GM12878 (cell line): ENCODE data around the gene SDCCAG8. TPM values are rescaled to one million over a fixed set of nuclear protein-coding genes. Genes with fewer than 3 reads are reported as not detected.

ENCODE experiments used
- ATAC-seq: fragments of 200-7000 bp; cut with Tn5 transposase; 3 replicates; pipeline ENCODE4 v1.9.1; 2020; ENCODE audit warnings: mild to moderate bottlenecking, moderate library complexity
- BruUV-seq: library from RNA; stranded (reverse); fragments of 400-500 nt; replicated peaks from 2 replicates; lab custom pipeline; 2021; lab: Mats Ljungman, UMichigan
- CTCF ChIA-PET: fragments of 300-600 bp; sonication (Branson Sonifier 250); formaldehyde crosslinking; extraction: SDS; loops from one replicate; lab custom pipeline; 2021; ENCODE audit warnings: inconsistent platforms; lab: Yijun Ruan, JAX
- POLR2A ChIA-PET: fragments of 350-600 bp; formaldehyde crosslinking; extraction: SDS; loops from one replicate; lab custom pipeline; 2021; ENCODE audit warnings: inconsistent platforms; lab: Charles Lee
- RAD21 ChIA-PET: fragments of 300-600 bp; sonication (Branson Sonifier 250); formaldehyde crosslinking; loops from one replicate; lab custom pipeline; 2023; ENCODE audit warnings: antibody characterized with exemption; ENCODE audit not compliant: unreplicated experiment; lab: Charles Lee
- SMC1A ChIA-PET: fragments of 300-600 bp; sonication (Branson Sonifier 250); formaldehyde crosslinking; loops from one replicate; lab custom pipeline; 2023; ENCODE audit not compliant: unreplicated experiment, uncharacterized antibody; lab: Charles Lee
- DNase-seq: peaks from one replicate; pipeline ENCODE4 v3.0.0-alpha.2; 2011; ENCODE audit warnings: low read depth, low spot score
- FAIRE-seq: peaks from 3 replicates; lab custom pipeline; 2011; peaks lifted over from hg19 to GRCh38; lab: Jason Lieb, UNC
- H2AFZ ChIP-seq: 2 replicates; pipeline ENCODE4 v1.6.0; 2011; ENCODE audit warnings: low read depth, low read length, control low read depth; ENCODE audit not compliant: control insufficient read depth
- H3K27ac ChIP-seq: 2 replicates; pipeline ENCODE4 v1.5.1; 2011; ENCODE audit warnings: control low read depth; ENCODE audit not compliant: control insufficient read depth, insufficient read depth
- H3K27me3 ChIP-seq, 2 experiments: replicated peaks in 1 of 2; 2 replicates each; pipeline versions ENCODE4 v1.6.0 to v1.6.1; 2011; ENCODE audit warnings: low read length in 1 of 2; ENCODE audit not compliant: control insufficient read depth in 2 of 2, insufficient read depth in 2 of 2
- H3K36me3 ChIP-seq, 2 experiments: 2 replicates each; pipeline ENCODE4 v1.5.1; 2011; ENCODE audit warnings: low read length in 1 of 2; ENCODE audit not compliant: control insufficient read depth in 2 of 2, insufficient read depth in 2 of 2
- H3K4me1 ChIP-seq: 2 replicates; pipeline ENCODE4 v1.6.1; 2011; ENCODE audit warnings: mild to moderate bottlenecking, low read length, moderate library complexity, mixed read lengths; ENCODE audit not compliant: control insufficient read depth, insufficient read depth
- H3K4me2 ChIP-seq: 2 replicates; pipeline ENCODE4 v1.6.0; 2011; ENCODE audit warnings: control low read depth; ENCODE audit not compliant: control insufficient read depth, insufficient read depth
- H3K4me3 ChIP-seq: fragments of 200-600 bp; sonication (generic); 2 replicates; pipeline ENCODE4 v1.5.1; 2016
- H3K79me2 ChIP-seq: 2 replicates; pipeline ENCODE4 v1.6.0; 2011; ENCODE audit warnings: low read length; ENCODE audit not compliant: control insufficient read depth, insufficient read depth
- H3K9ac ChIP-seq: 2 replicates; pipeline ENCODE4 v1.8.0; 2011; ENCODE audit warnings: low read length, control low read depth, mixed read lengths; ENCODE audit not compliant: control insufficient read depth, insufficient read depth
- H3K9me3 ChIP-seq: replicated peaks from 3 replicates; pipeline ENCODE4 v1.5.1; 2011; ENCODE audit warnings: mild to moderate bottlenecking, low read length; ENCODE audit not compliant: control insufficient read depth, insufficient read depth
- H4K20me1 ChIP-seq: 2 replicates; pipeline ENCODE4 v1.6.0; 2011; ENCODE audit not compliant: control insufficient read depth, insufficient read depth
- ASH2L ChIP-seq: fragments of 300-600, 200-600 bp; sonication (generic); IDR thresholded peaks from 2 replicates; pipeline ENCODE4 v1.6.1; 2017; ENCODE audit warnings: low read depth, mild to moderate bottlenecking, borderline replicate concordance
- CREM ChIP-seq: IDR thresholded peaks from 2 replicates; pipeline ENCODE4 v1.6.1; 2014; ENCODE audit warnings: antibody characterized with exemption, low read depth
- NBN ChIP-seq: fragments of 450-650 bp; IDR thresholded peaks from 2 replicates; pipeline ENCODE4 v1.6.1; 2016
- NFYA ChIP-seq: IDR thresholded peaks from 2 replicates; pipeline ENCODE4 v1.6.1; 2011; ENCODE audit warnings: low read depth, mild to moderate bottlenecking, low read length, improper control_type of control experiment, borderline replicate concordance
- NRF1 ChIP-seq: conservative IDR thresholded peaks from 2 replicates; pipeline ENCODE4 v1.6.1; 2011; ENCODE audit warnings: mild to moderate bottlenecking, low read depth, low read length, improper control_type of control experiment
- PAX8 ChIP-seq: fragments of 450-650 bp; IDR thresholded peaks from 2 replicates; pipeline ENCODE4 v1.6.1; 2017; ENCODE audit warnings: mild to moderate bottlenecking, moderate library complexity
- POLR2A ChIP-seq: IDR thresholded peaks from 2 replicates; pipeline ENCODE4 v1.6.1; 2011; ENCODE audit warnings: low read depth, mild to moderate bottlenecking, low read length
- POLR2AphosphoS2 ChIP-seq: IDR thresholded peaks from 2 replicates; pipeline ENCODE4 v1.6.1; 2011; ENCODE audit warnings: low read depth, mild to moderate bottlenecking, low read length, improper control_type of control experiment, moderate library complexity
- RAD51 ChIP-seq: fragments of 450-650 bp; IDR thresholded peaks from 2 replicates; pipeline ENCODE4 v1.6.1; 2016; ENCODE audit warnings: moderate library complexity, mild to moderate bottlenecking, inconsistent platforms
- RBBP5 ChIP-seq: fragments of 200-600 bp; sonication (generic); conservative IDR thresholded peaks from 2 replicates; pipeline ENCODE4 v1.6.1; 2016
- RFX5 ChIP-seq: IDR thresholded peaks from 2 replicates; pipeline ENCODE4 v1.6.1; 2011; ENCODE audit warnings: low read depth, low read length, improper control_type of control experiment
- SREBF2 ChIP-seq: IDR thresholded peaks from 2 replicates; pipeline ENCODE4 v1.6.1; 2012; ENCODE audit warnings: mild to moderate bottlenecking, low read length
- SUPT20H ChIP-seq: IDR thresholded peaks from 2 replicates; pipeline ENCODE4 v1.6.1; 2011; ENCODE audit warnings: low read depth, mild to moderate bottlenecking, low read length, moderate library complexity, borderline replicate concordance; ENCODE audit not compliant: control insufficient read depth
- TBL1XR1 ChIP-seq: IDR thresholded peaks from 2 replicates; pipeline ENCODE4 v1.6.1; 2012; ENCODE audit warnings: low read depth, low read length, improper control_type of control experiment
- ZNF622 ChIP-seq: fragments of 450-650 bp; IDR thresholded peaks from 2 replicates; pipeline ENCODE4 v1.6.1; 2017; ENCODE audit warnings: mild to moderate bottlenecking, inconsistent platforms
- WGBS: methylation state at CpG from one replicate; pipeline ENCODE4 v1.1.6; 2016; ENCODE audit warnings: low lambda C conversion rate; ENCODE audit not compliant: insufficient replicate concordance, insufficient coverage; ENCODE audit errors: missing lambda C conversion rate; 5-methylcytosine and 5-hydroxymethylcytosine counted together
- in situ Hi-C: fragments of 300-500 bp; cut with MboI; formaldehyde crosslinking; loops from 9 replicates; pipeline ENCODE4 v1.14.3; 2018; ENCODE audit warnings: mixed read lengths
- intact Hi-C: fragments of 100-400 bp; cut with micrococcal nuclease; formaldehyde crosslinking; loops from one replicate; pipeline ENCODE4 v1.14.2; 2022; ENCODE audit not compliant: unreplicated experiment
- polyA plus RNA-seq, 11 experiments: library from polyadenylated mRNA; depleted of rRNA in 4 of 11; unstranded in 6 of 11; stranded (reverse) in 5 of 11; fragments of >200 nt; fragmentation: Nextera tagmentation in 4 of 11; fragmentation: Illumina TruSeq in 1 of 11; extraction: Ambion mirVana in 4 of 11; extraction: Trizol in 1 of 11; gene quantifications; 1 replicate in 1 of 11; 2 replicates in 10 of 11; pipeline versions ENCODE4 v1.2.1 to v1.2.3, GENCODE V29; 2011 to 2016; ENCODE audit warnings: inconsistent platforms in 2 of 11, missing spikeins in 2 of 11, low read depth in 1 of 11
- total RNA-seq, 4 experiments: library from RNA; depleted of rRNA in 3 of 4; stranded (reverse); fragments of >200 nt in 3 of 4; fragmentation: Illumina TruSeq in 1 of 4; extraction: Trizol in 1 of 4; gene quantifications; 2 replicates each; pipeline versions ENCODE4 v1.2.1 to v1.2.3, GENCODE V29; 2013 to 2021
- TF ChIP-seq, protein P1 (sequence below): fragments of 450-650 bp; IDR thresholded peaks from 2 replicates; pipeline ENCODE4 v1.6.1; 2018; ENCODE audit warnings: mild to moderate bottlenecking, low read depth, moderate library complexity; ENCODE audit not compliant: partially characterized antibody

The SDCCAG8 gene
- total and polyA plus RNA-seq, 10 of the 15 experiments (the other 5 are each of a cell fraction or from before 2014, with no cell fraction given): 15.0 to 25.6 (median 20.6) TPM

DNA sequence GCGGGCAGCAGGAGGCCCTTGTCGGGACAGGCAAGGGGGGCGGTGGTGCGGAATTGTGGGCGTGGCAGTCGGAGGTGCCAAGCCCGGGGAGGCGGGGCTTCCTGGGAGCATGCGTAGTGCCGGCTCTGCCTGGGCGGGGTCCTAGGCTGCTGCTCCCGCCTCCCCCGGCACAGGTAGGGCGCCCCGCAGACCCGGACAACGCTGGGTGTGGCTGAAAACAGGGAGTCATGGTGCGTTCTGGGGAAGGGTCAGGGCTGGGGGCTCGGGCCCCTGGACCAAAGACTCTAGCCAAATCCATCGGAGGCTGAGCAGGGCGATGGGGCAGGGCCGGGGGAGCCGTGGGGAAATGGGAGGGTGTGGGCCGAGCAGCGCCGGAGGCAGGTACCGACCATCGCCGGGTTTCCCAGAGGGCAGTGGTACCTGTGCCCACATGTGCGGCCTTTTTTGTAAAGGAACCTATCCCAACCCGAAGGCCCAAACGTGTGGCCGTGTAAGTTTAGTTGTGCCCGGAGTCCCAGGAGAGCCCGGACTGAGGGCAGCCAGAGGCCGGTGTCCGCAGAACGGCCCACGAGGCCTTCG is 231.9 kb downstream of the SDCCAG8 start:
- H3K4me2 ChIP-seq: no peak overlapping the region
- DNase-seq (no peak), FAIRE-seq (no peak), ATAC-seq (no peak)
- no peaks in the 10 kb centered on the region for H3K9me3 ChIP-seq
- RAD21 ChIA-PET: no interaction called here
- no peaks in the 10 kb centered on the region for H4K20me1 ChIP-seq
- H3K36me3 ChIP-seq: no peaks in the 10 kb centered on the region; a peak in 1 of 4 replicates
- WGBS: 94% methylated on average over 36 of the region's 40 CpGs
- H3K9ac ChIP-seq: no peak overlapping the region
- BruUV-seq: no TSS peak
- no peak overlapping the region for H3K27ac ChIP-seq
- intact Hi-C loops (no loop called here), in situ Hi-C loops (no loop called here)
- SMC1A ChIA-PET: interaction anchor here (0.7 kb wide), 1 partner anchor 21 kb away, joined by 3 read pairs; no protein-coding TSS in a partner anchor
- CTCF ChIA-PET: no interaction called here
- no peaks in the 10 kb centered on the region; the same call in 1 of the 2 replicates for H3K4me1 ChIP-seq
- H3K79me2 ChIP-seq: no peaks in the 10 kb centered on the region
- H3K4me3 ChIP-seq: no peak overlapping the region
- TF ChIP-seq NFYA: no peak
- TF ChIP-seq CREM: no peak
- TF ChIP-seq RAD51: no peak
- no peak for TF ChIP-seq PAX8
- TF ChIP-seq POLR2A: no peak
- POLR2A ChIA-PET: no interaction called here
- no peaks in the 10 kb centered on the region; a peak in 1 of 4 replicates for H3K27me3 ChIP-seq
- H2AFZ ChIP-seq: no peak overlapping the region

DNA sequence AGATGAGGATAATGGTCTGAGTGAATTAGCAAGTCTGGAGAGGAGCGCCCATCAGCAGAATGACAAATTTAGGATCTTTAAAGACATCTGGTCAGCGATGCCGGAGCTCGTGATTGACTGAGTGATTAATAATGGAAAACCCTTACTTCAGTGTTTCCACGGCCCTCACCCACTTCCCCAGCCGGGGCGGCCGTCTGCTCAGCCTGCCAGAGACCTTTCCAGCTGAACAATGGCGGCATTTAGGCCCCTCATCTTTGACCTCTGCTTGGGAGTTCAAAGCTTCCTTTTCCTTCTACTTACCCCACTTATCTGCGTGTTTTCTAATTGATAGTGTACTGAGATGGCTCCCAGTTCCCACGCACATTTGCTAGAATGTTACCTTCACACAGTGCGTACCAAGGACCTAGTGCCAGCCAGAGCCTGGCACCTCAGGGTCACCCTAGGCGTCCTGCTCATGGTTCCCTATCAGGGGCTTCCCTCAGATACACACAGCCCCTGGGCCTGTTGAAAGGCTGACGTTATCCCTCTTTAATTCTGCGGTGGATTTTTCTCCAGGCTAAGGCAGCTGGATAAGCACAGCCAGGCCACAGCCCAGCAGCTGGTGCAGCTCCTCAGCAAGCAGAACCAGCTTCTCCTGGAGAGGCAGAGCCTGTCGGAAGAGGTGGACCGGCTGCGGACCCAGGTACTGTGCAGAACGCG is 232.8 kb downstream of the SDCCAG8 start:
- ChIA-PET SMC1A (interaction anchor here (0.7 kb wide), 1 partner anchor 22 kb away, joined by 3 read pairs; no protein-coding TSS in a partner anchor), POLR2A (no interaction called here), CTCF (no interaction called here), RAD21 (no interaction called here)
- no peak for FAIRE-seq
- no peaks in the 10 kb centered on the region; a peak in 1 of 4 replicates for H3K36me3 ChIP-seq
- no peaks in the 10 kb centered on the region for H3K27me3 ChIP-seq
- in situ Hi-C loops: no loop called here
- 91% methylated on average over 20 of the region's 20 CpGs for WGBS
- no peaks in the 10 kb centered on the region for H3K4me1 ChIP-seq
- H2AFZ ChIP-seq: no peak overlapping the region
- intact Hi-C loops: no loop called here
- no peak overlapping the region for H3K9ac ChIP-seq
- no peak overlapping the region for H3K4me2 ChIP-seq
- no peaks in the 10 kb centered on the region for H3K9me3 ChIP-seq
- BruUV-seq: no TSS peak
- no peaks in the 10 kb centered on the region for H4K20me1 ChIP-seq
- no peak overlapping the region for H3K27ac ChIP-seq
- no peak overlapping the region for H3K4me3 ChIP-seq
- no peaks in the 10 kb centered on the region for H3K79me2 ChIP-seq
- DNase-seq: no peak
- ATAC-seq: no peak
- no peak for TF ChIP-seq SUPT20H
- TF ChIP-seq POLR2AphosphoS2: no peak
- TF ChIP-seq, protein P1, sequence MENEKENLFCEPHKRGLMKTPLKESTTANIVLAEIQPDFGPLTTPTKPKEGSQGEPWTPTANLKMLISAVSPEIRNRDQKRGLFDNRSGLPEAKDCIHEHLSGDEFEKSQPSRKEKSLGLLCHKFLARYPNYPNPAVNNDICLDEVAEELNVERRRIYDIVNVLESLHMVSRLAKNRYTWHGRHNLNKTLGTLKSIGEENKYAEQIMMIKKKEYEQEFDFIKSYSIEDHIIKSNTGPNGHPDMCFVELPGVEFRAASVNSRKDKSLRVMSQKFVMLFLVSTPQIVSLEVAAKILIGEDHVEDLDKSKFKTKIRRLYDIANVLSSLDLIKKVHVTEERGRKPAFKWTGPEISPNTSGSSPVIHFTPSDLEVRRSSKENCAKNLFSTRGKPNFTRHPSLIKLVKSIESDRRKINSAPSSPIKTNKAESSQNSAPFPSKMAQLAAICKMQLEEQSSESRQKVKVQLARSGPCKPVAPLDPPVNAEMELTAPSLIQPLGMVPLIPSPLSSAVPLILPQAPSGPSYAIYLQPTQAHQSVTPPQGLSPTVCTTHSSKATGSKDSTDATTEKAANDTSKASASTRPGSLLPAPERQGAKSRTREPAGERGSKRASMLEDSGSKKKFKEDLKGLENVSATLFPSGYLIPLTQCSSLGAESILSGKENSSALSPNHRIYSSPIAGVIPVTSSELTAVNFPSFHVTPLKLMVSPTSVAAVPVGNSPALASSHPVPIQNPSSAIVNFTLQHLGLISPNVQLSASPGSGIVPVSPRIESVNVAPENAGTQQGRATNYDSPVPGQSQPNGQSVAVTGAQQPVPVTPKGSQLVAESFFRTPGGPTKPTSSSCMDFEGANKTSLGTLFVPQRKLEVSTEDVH: no peak
- TF ChIP-seq RFX5: no peak
- no peak for TF ChIP-seq SREBF2
- TF ChIP-seq ASH2L: no peak
- no peak for TF ChIP-seq ZNF622
- no peak for TF ChIP-seq RBBP5
- no peak for TF ChIP-seq TBL1XR1
- TF ChIP-seq NRF1: no peak
- TF ChIP-seq NBN: no peak
